GM12878 (cell line): ENCODE results near the gene SSBP3.

Source experiments
- BHLHE40 ChIP-seq, 2 experiments: fragments of 450-650 bp in 1 of 2; IDR thresholded peaks; 2 replicates each; pipeline ENCODE4 v1.6.1; 2011 to 2017; ENCODE audit warnings: low read depth in 2 of 2, borderline replicate concordance in 1 of 2, improper control_type of control experiment in 1 of 2, low read length in 1 of 2, mild to moderate bottlenecking in 1 of 2
- HDAC2 ChIP-seq: fragments of 200-600 bp; sonication (generic); IDR thresholded peaks from 2 replicates; pipeline ENCODE4 v1.6.1; 2017
- POLR2A ChIP-seq: IDR thresholded peaks from 2 replicates; pipeline ENCODE4 v1.6.1; 2011; ENCODE audit warnings: low read depth, mild to moderate bottlenecking, low read length
- REST ChIP-seq: IDR thresholded peaks from 2 replicates; pipeline ENCODE4 v1.6.1; 2012; ENCODE audit warnings: mild to moderate bottlenecking, low read depth, low read length
- USF2 ChIP-seq: IDR thresholded peaks from 2 replicates; pipeline ENCODE4 v1.6.1; 2011; ENCODE audit warnings: low read depth, low read length, improper control_type of control experiment, borderline replicate concordance
- YY1 ChIP-seq: IDR thresholded peaks from 2 replicates; pipeline ENCODE4 v1.6.1; 2011; ENCODE audit warnings: low read depth, mild to moderate bottlenecking, low read length

- no peak for TF ChIP-seq HDAC2
- no peak for TF ChIP-seq YY1
- TF ChIP-seq BHLHE40 (IDR thresholded peaks at IDR 0.05; ENCODE audit: borderline replicate concordance in 1 of 2, low read depth in 2 of 2, low read length in 1 of 2): no peak
- TF ChIP-seq USF2: no peak
- TF ChIP-seq REST: no peak
- no peak for TF ChIP-seq POLR2A
These were observed 57.5 kb downstream of the SSBP3 start for GRCh38 chr1:54348700-54349021.
